IMR-90 (cell line): ENCODE measurements around the gene KIF25. TPM values are rescaled to one million over a fixed set of nuclear protein-coding genes. Genes with fewer than 3 reads are reported as not detected.

Source experiments
- ATAC-seq: fragments of 200-7000 bp; cut with Tn5 transposase; 2 replicates; pipeline ENCODE4 v1.9.1; 2020; ENCODE audit warnings: low read depth, mild to moderate bottlenecking, moderate library complexity
- BruUV-seq: library from RNA; stranded (reverse); fragments of 400-500 nt; replicated peaks from 2 replicates; lab custom pipeline; 2021; lab: Mats Ljungman, UMichigan
- CTCF ChIA-PET: fragments of 300-600 bp; formaldehyde crosslinking; extraction: SDS; loops from one replicate; lab custom pipeline; 2021; ENCODE audit warnings: antibody characterized with exemption; lab: Yijun Ruan, JAX
- POLR2A ChIA-PET: fragments of 300-600 bp; sonication (Branson Sonifier 250); formaldehyde crosslinking; loops from one replicate; lab custom pipeline; 2022; ENCODE audit warnings: antibody characterized with exemption; ENCODE audit not compliant: unreplicated experiment; lab: Charles Lee
- DNase-seq: peaks from one replicate; pipeline ENCODE4 v3.0.0; 2013
- H2AFZ ChIP-seq: replicated peaks from 2 replicates; pipeline ENCODE3; 2013; ENCODE audit warnings: low read length, mild to moderate bottlenecking; ENCODE audit not compliant: poor library complexity
- H2AK5ac ChIP-seq: 2 replicates; pipeline ENCODE4 v1.6.1; 2013; ENCODE audit warnings: low read depth, low read length, inconsistent platforms
- H2AK9ac ChIP-seq: replicated peaks from 2 replicates; pipeline ENCODE3; 2013; ENCODE audit warnings: mild to moderate bottlenecking, low read depth, low read length, moderate library complexity; ENCODE audit not compliant: poor library complexity
- H2BK120ac ChIP-seq: 2 replicates; pipeline ENCODE4 v1.6.1; 2013; ENCODE audit warnings: low read depth, low read length, inconsistent platforms
- H2BK15ac ChIP-seq: 3 replicates; pipeline ENCODE4 v1.6.1; 2013; ENCODE audit warnings: low read depth, low read length, inconsistent platforms
- H2BK20ac ChIP-seq: 2 replicates; pipeline ENCODE4 v1.6.1; 2013; ENCODE audit warnings: low read depth, mild to moderate bottlenecking, inconsistent platforms, low read length, moderate library complexity
- H2BK5ac ChIP-seq: 2 replicates; pipeline ENCODE4 v1.6.1; 2013; ENCODE audit warnings: mild to moderate bottlenecking, low read depth, low read length, inconsistent platforms; ENCODE audit not compliant: poor library complexity, severe bottlenecking
- H3K14ac ChIP-seq: replicated peaks from 2 replicates; pipeline ENCODE4 v1.6.1; 2013; ENCODE audit warnings: low read depth, low read length, inconsistent platforms
- H3K18ac ChIP-seq: 2 replicates; pipeline ENCODE4 v1.6.1; 2013; ENCODE audit warnings: low read depth, low read length, control low read depth
- H3K23ac ChIP-seq: 2 replicates; pipeline ENCODE4 v1.6.1; 2013; ENCODE audit warnings: low read depth, low read length, inconsistent platforms
- H3K27ac ChIP-seq: 2 replicates; pipeline ENCODE4 v1.5.1; 2013; ENCODE audit warnings: mild to moderate bottlenecking, control low read depth, low read length; ENCODE audit not compliant: insufficient read depth
- H3K27me3 ChIP-seq: 2 replicates; pipeline ENCODE4 v1.6.1; 2013; ENCODE audit warnings: low read length; ENCODE audit not compliant: control insufficient read depth, insufficient read depth
- H3K36me3 ChIP-seq: 2 replicates; pipeline ENCODE4 v1.6.1; 2013; ENCODE audit warnings: low read length, mixed read lengths; ENCODE audit not compliant: control insufficient read depth, insufficient read depth
- H3K4ac ChIP-seq: 2 replicates; pipeline ENCODE4 v1.6.1; 2013; ENCODE audit warnings: low read depth, low read length, inconsistent platforms
- H3K4me1 ChIP-seq: 2 replicates; pipeline ENCODE4 v1.6.1; 2013; ENCODE audit warnings: low read length, mixed read lengths; ENCODE audit not compliant: control insufficient read depth, insufficient read depth
- H3K4me2 ChIP-seq: 2 replicates; pipeline ENCODE4 v1.6.1; 2013; ENCODE audit warnings: low read depth, mild to moderate bottlenecking, control low read depth, low read length, moderate library complexity
- H3K4me3 ChIP-seq: 2 replicates; pipeline ENCODE4 v1.5.1; 2013; ENCODE audit warnings: low read depth, mild to moderate bottlenecking, control low read depth, low read length, moderate library complexity; ENCODE audit not compliant: insufficient read depth
- H3K56ac ChIP-seq: 2 replicates; pipeline ENCODE4 v1.6.1; 2013; ENCODE audit warnings: low read length, inconsistent platforms; ENCODE audit not compliant: insufficient read depth; ENCODE audit errors: extremely low read depth
- H3K79me1 ChIP-seq, 2 experiments: 2 replicates each; pipeline ENCODE4 v1.6.1; 2013; ENCODE audit warnings: low read length in 2 of 2, inconsistent platforms in 1 of 2, low read depth in 1 of 2
- H3K9ac ChIP-seq: 2 replicates; pipeline ENCODE4 v1.6.1; 2013; ENCODE audit warnings: low read depth, low read length, control low read depth
- H3K9me1 ChIP-seq: 2 replicates; pipeline ENCODE4 v1.6.1; 2013; ENCODE audit warnings: low read length, inconsistent platforms; ENCODE audit not compliant: insufficient read depth
- H3K9me3 ChIP-seq: 2 replicates; pipeline ENCODE4 v1.6.1; 2013; ENCODE audit warnings: low read length; ENCODE audit not compliant: control insufficient read depth, insufficient read depth
- H4K20me1 ChIP-seq: 2 replicates; pipeline ENCODE4 v1.6.1; 2013; ENCODE audit warnings: low read length, inconsistent platforms; ENCODE audit not compliant: insufficient read depth
- H4K5ac ChIP-seq: 2 replicates; pipeline ENCODE4 v1.6.1; 2013; ENCODE audit warnings: mild to moderate bottlenecking, low read depth, low read length, control low read depth
- H4K8ac ChIP-seq, 2 experiments: 2 replicates each; pipeline ENCODE4 v1.6.1; 2013; ENCODE audit warnings: low read depth in 2 of 2, low read length in 2 of 2, control low read depth in 1 of 2, inconsistent platforms in 1 of 2
- H4K91ac ChIP-seq: 2 replicates; pipeline ENCODE4 v1.6.1; 2013; ENCODE audit warnings: low read depth, low read length, inconsistent platforms; ENCODE audit not compliant: insufficient read depth
- BHLHE40 ChIP-seq: fragments of 150-350 bp; IDR thresholded peaks from 2 replicates; pipeline ENCODE4 v1.6.1; 2016; ENCODE audit warnings: mild to moderate bottlenecking, low read depth, low read length
- CEBPB ChIP-seq: IDR thresholded peaks from 2 replicates; pipeline ENCODE4 v1.6.1; 2012; ENCODE audit warnings: low read depth, low read length, improper control_type of control experiment
- CHD1 ChIP-seq: IDR thresholded peaks from 2 replicates; pipeline ENCODE4 v1.6.1; 2012; ENCODE audit warnings: low read depth, low read length, improper control_type of control experiment
- MAFK ChIP-seq: IDR thresholded peaks from 2 replicates; pipeline ENCODE4 v1.6.1; 2012; ENCODE audit warnings: low read depth, low read length, improper control_type of control experiment
- MAZ ChIP-seq: IDR thresholded peaks from 2 replicates; pipeline ENCODE4 v1.6.1; 2012; ENCODE audit warnings: low read depth, mild to moderate bottlenecking, low read length, improper control_type of control experiment, moderate library complexity, borderline replicate concordance
- POLR2A ChIP-seq: IDR thresholded peaks from 2 replicates; pipeline ENCODE4 v1.6.1; 2012; ENCODE audit warnings: mild to moderate bottlenecking, low read depth, low read length
- RCOR1 ChIP-seq: IDR thresholded peaks from 2 replicates; pipeline ENCODE4 v1.6.1; 2012; ENCODE audit warnings: mild to moderate bottlenecking, low read length, improper control_type of control experiment; ENCODE audit not compliant: insufficient replicate concordance
- RFX5 ChIP-seq: IDR thresholded peaks from 2 replicates; pipeline ENCODE4 v1.8.0; 2012; ENCODE audit warnings: low read depth, mild to moderate bottlenecking, low read length, moderate library complexity
- USF2 ChIP-seq: fragments of 150-350 bp; IDR thresholded peaks from 2 replicates; pipeline ENCODE4 v1.6.1; 2017; ENCODE audit warnings: mild to moderate bottlenecking, antibody characterized with exemption, low read length, low read depth
- WGBS, 2 experiments: methylation state at CpG; one replicate each; pipeline versions ENCODE4 v1.1.5 to v1.1.7; 2013; ENCODE audit warnings: missing lambda C conversion rate in 2 of 2; ENCODE audit not compliant: insufficient read length in 1 of 2; ENCODE audit errors: extremely low coverage in 2 of 2; 5-methylcytosine and 5-hydroxymethylcytosine counted together
- dilution Hi-C: fragments of 300-500 bp; cut with HindIII; formaldehyde crosslinking; loops from one replicate; pipeline ENCODE4 v1.14.3; 2018; ENCODE audit warnings: low sequenced_read_pairs; ENCODE audit not compliant: unreplicated experiment
- in situ Hi-C: fragments of 300-500 bp; cut with MboI; formaldehyde crosslinking; loops from 3 replicates; pipeline ENCODE4 v1.14.3; 2019; ENCODE audit warnings: low sequenced_read_pairs, inconsistent platforms, mixed read lengths
- intact Hi-C: fragments of 100-400 bp; cut with micrococcal nuclease; formaldehyde crosslinking; loops from 2 replicates; pipeline ENCODE4 v1.10.0; 2022
- polyA plus RNA-seq, 3 experiments: library from polyadenylated mRNA; depleted of rRNA; stranded (reverse); fragments of >200 nt; gene quantifications; 2 replicates each; pipeline ENCODE4 v1.2.3, GENCODE V29; 2012; ENCODE audit warnings: low replicate concordance in 1 of 3
- total RNA-seq: library from RNA; depleted of rRNA; stranded (reverse); fragments of >200 nt; gene quantifications from 2 replicates; pipeline ENCODE4 v1.2.3, GENCODE V29; 2012
- TF ChIP-seq, protein P1 (sequence below): fragments of 150-350 bp; IDR thresholded peaks from 2 replicates; pipeline ENCODE4 v1.6.1; 2016; ENCODE audit warnings: low read depth, mild to moderate bottlenecking, low read length, moderate library complexity, borderline replicate concordance
- TF ChIP-seq, protein P2 (sequence below): conservative IDR thresholded peaks from 2 replicates; pipeline ENCODE4 v1.5.1; 2012; ENCODE audit warnings: mild to moderate bottlenecking, low read depth, low read length, improper control_type of control experiment

KIF25 gene
- total and polyA plus RNA-seq, 2 of the 4 experiments (the other 2 are of a cell fraction): not detected

DNA sequence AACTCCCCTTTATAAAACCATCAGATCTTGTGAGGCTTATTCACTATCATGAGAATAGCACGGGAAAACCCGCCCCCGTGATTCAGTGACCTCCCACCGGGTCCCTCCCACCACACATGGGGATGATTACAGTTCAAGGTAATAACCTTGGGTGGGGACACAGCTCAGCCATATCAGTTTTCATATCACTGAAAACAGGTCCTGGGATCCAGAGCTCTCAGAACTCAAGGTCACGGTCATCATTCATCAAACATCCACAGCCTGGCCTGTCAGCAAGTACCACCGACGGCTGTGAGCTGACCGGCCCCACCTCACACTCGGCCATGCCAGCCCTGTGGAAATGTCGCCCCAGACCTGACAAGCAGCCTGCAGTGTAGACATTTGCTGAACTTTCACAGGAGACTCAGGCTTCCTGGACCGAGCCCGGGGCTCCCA is 95.6 kb downstream of the KIF25 start:
- H3K23ac ChIP-seq: no peak overlapping the region
- peaks cover 8% of the 10 kb centered on the region; the same call in 1 of the 2 replicates for H3K4me1 ChIP-seq
- no peak overlapping the region for H2AFZ ChIP-seq
- no peak overlapping the region for H2BK20ac ChIP-seq
- no peak overlapping the region for H3K14ac ChIP-seq
- no peak overlapping the region for H2AK5ac ChIP-seq
- H3K4me2 ChIP-seq: no peak overlapping the region
- DNase-seq: no peak
- no peak overlapping the region for H3K9ac ChIP-seq
- no peak overlapping the region for H2BK5ac ChIP-seq
- in situ Hi-C loops (no loop called here), dilution Hi-C loops (no loop called here), intact Hi-C loops (no loop called here)
- no peak overlapping the region for H2AK9ac ChIP-seq
- no peak overlapping the region for H3K27ac ChIP-seq
- H3K56ac ChIP-seq: no peak overlapping the region
- no peak overlapping the region for H4K5ac ChIP-seq
- H3K9me3 ChIP-seq: no peaks in the 10 kb centered on the region
- no peak overlapping the region for H2BK120ac ChIP-seq
- ChIA-PET CTCF (no interaction called here), POLR2A (no interaction called here)
- H3K36me3 ChIP-seq: no peaks in the 10 kb centered on the region
- H2BK15ac ChIP-seq: no peak overlapping the region
- H3K4me3 ChIP-seq: no peak overlapping the region
- H3K9me1 ChIP-seq: no peaks in the 10 kb centered on the region
- no peak for ATAC-seq
- H4K20me1 ChIP-seq: no peaks in the 10 kb centered on the region; the same call in 1 of the 2 replicates
- no TSS peak for BruUV-seq
- H3K18ac ChIP-seq: no peak overlapping the region
- no peaks in the 10 kb centered on the region for H3K79me1 ChIP-seq
- TF ChIP-seq POLR2A (no peak), MAFK (no peak), RFX5 (no peak), CHD1 (no peak), CEBPB (no peak), BHLHE40 (no peak), MAZ (no peak), USF2 (no peak), RCOR1 (no peak)
- TF ChIP-seq, protein P1, sequence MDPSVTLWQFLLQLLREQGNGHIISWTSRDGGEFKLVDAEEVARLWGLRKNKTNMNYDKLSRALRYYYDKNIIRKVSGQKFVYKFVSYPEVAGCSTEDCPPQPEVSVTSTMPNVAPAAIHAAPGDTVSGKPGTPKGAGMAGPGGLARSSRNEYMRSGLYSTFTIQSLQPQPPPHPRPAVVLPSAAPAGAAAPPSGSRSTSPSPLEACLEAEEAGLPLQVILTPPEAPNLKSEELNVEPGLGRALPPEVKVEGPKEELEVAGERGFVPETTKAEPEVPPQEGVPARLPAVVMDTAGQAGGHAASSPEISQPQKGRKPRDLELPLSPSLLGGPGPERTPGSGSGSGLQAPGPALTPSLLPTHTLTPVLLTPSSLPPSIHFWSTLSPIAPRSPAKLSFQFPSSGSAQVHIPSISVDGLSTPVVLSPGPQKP: no peak
- TF ChIP-seq, protein P2, sequence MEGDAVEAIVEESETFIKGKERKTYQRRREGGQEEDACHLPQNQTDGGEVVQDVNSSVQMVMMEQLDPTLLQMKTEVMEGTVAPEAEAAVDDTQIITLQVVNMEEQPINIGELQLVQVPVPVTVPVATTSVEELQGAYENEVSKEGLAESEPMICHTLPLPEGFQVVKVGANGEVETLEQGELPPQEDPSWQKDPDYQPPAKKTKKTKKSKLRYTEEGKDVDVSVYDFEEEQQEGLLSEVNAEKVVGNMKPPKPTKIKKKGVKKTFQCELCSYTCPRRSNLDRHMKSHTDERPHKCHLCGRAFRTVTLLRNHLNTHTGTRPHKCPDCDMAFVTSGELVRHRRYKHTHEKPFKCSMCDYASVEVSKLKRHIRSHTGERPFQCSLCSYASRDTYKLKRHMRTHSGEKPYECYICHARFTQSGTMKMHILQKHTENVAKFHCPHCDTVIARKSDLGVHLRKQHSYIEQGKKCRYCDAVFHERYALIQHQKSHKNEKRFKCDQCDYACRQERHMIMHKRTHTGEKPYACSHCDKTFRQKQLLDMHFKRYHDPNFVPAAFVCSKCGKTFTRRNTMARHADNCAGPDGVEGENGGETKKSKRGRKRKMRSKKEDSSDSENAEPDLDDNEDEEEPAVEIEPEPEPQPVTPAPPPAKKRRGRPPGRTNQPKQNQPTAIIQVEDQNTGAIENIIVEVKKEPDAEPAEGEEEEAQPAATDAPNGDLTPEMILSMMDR: no peak
- no peak overlapping the region for H3K4ac ChIP-seq
- no peak overlapping the region for H4K91ac ChIP-seq
- 100% methylated on average over 1 of the region's 12 CpGs; no CpG with 5 or more reads in 1 of the 2 experiments for WGBS, 2 experiments
- H3K27me3 ChIP-seq: no peaks in the 10 kb centered on the region; the same call in 1 of the 2 replicates
- no peak overlapping the region for H4K8ac ChIP-seq
